Nephron (organoid): ENCODE data around the gene ZNF512B.

Source experiments
- H3K27ac Mint-ChIP-seq, 3 experiments: 2 replicates each; pipeline ENCODE4 v1.8.0; 2020; ENCODE audit warnings: mixed read lengths in 3 of 3, mild to moderate bottlenecking in 2 of 3, moderate library complexity in 1 of 3
- H3K27me3 Mint-ChIP-seq: 2 replicates; pipeline ENCODE4 v1.8.0; 2021; ENCODE audit warnings: low read depth, mild to moderate bottlenecking, moderate library complexity, mixed read lengths
- H3K36me3 Mint-ChIP-seq: 2 replicates; pipeline ENCODE4 v1.8.0; 2020; ENCODE audit warnings: low read depth, mixed read lengths
- H3K4me1 Mint-ChIP-seq: 2 replicates; pipeline ENCODE4 v1.8.0; 2020; ENCODE audit warnings: mixed read lengths
- H3K4me3 Mint-ChIP-seq, 3 experiments: 2 replicates each; pipeline ENCODE4 v1.8.0; 2020; ENCODE audit warnings: mild to moderate bottlenecking in 3 of 3, mixed read lengths in 3 of 3, moderate library complexity in 2 of 3
- H3K9me3 Mint-ChIP-seq: 2 replicates; pipeline ENCODE4 v1.8.0; 2020; ENCODE audit warnings: mixed read lengths
- TF ChIP-seq, protein P1 (sequence below), 3 experiments: fragments of 200-600 bp; sonication (generic); IDR thresholded peaks; one replicate each; pipeline ENCODE4 v1.5.0; 2021; ENCODE audit warnings: antibody characterized with exemption in 3 of 3; ENCODE audit not compliant: unreplicated experiment in 3 of 3

Gene ZNF512B

GRCh38 chr20:63947638-63948456 is 21.9 kb downstream of the ZNF512B start:
- no peaks in the 10 kb centered on the region for H3K9me3 Mint-ChIP-seq
- peak overlapping the region in 1 of 3 experiments; percentile 42 for H3K4me3 Mint-ChIP-seq
- peak overlapping the region; percentile 77 to 92 (median 84) for H3K27ac Mint-ChIP-seq
- H3K4me1 Mint-ChIP-seq: peaks cover 22% of the 10 kb centered on the region
- no peaks in the 10 kb centered on the region for H3K27me3 Mint-ChIP-seq
- peaks cover 3% of the 10 kb centered on the region for H3K36me3 Mint-ChIP-seq
- TF ChIP-seq, protein P1, sequence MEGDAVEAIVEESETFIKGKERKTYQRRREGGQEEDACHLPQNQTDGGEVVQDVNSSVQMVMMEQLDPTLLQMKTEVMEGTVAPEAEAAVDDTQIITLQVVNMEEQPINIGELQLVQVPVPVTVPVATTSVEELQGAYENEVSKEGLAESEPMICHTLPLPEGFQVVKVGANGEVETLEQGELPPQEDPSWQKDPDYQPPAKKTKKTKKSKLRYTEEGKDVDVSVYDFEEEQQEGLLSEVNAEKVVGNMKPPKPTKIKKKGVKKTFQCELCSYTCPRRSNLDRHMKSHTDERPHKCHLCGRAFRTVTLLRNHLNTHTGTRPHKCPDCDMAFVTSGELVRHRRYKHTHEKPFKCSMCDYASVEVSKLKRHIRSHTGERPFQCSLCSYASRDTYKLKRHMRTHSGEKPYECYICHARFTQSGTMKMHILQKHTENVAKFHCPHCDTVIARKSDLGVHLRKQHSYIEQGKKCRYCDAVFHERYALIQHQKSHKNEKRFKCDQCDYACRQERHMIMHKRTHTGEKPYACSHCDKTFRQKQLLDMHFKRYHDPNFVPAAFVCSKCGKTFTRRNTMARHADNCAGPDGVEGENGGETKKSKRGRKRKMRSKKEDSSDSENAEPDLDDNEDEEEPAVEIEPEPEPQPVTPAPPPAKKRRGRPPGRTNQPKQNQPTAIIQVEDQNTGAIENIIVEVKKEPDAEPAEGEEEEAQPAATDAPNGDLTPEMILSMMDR (IDR thresholded peaks at IDR 0.05; ENCODE audit: unreplicated experiment in 3 of 3): no peak

DNA sequence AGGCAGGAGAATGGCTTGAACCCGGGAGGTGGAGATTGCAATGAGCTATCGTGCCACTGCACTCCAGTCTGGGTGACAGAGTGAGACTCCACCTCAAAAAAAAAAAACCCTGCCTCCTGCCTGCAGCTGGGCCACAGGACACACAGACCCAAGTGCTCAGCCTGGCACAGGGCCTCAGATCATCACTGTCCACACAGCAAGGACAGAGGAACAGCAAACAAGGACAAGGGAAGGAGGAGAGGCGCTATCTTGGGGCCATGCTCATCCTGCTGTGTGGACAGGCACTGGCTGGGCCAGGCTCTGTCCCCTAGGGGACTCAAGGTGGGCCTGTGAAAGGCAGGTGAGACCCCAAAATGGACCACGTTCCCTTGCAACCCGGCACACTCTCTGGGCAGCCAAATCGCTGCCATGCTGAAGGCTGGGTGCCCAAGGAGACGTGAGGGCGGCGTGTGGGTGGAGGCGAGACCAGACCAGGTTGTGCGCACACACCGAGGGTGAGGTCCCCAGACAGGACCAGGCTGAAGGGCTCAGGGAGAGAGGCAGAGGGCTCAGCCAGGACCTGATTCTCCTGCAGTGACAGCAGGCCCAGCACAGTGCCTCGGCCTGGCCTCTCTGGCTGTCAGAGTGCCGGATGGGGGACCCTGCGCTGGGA is 22.6 kb downstream of the ZNF512B start:
- TF ChIP-seq, protein P1 (IDR thresholded peaks at IDR 0.05; ENCODE audit: unreplicated experiment in 3 of 3): no peak
- Mint-ChIP-seq H3K9me3 (no peaks in the 10 kb centered on the region), H3K36me3 (peaks cover 6% of the 10 kb centered on the region), H3K4me3 (no peak overlapping the region), H3K27me3 (no peaks in the 10 kb centered on the region), H3K27ac (peak overlapping the region in 2 of 3 experiments; percentile 29 to 42), H3K4me1 (peaks cover 22% of the 10 kb centered on the region)

- Mint-ChIP-seq H3K27me3 (no peaks in the 10 kb centered on the region), H3K9me3 (no peaks in the 10 kb centered on the region), H3K27ac (no peak overlapping the region), H3K4me1 (peaks cover 22% of the 10 kb centered on the region), H3K36me3 (peaks cover 6% of the 10 kb centered on the region), H3K4me3 (no peak overlapping the region)
- TF ChIP-seq, protein P1 (IDR thresholded peaks at IDR 0.05; ENCODE audit: unreplicated experiment in 3 of 3): no peak
These were observed 23.5 kb downstream of the ZNF512B start for GRCh38 chr20:63945921-63946920.

GRCh38 chr20:63945031-63945658 is 24.6 kb downstream of the ZNF512B start:
- H3K27me3 Mint-ChIP-seq: no peaks in the 10 kb centered on the region
- TF ChIP-seq, protein P1 (IDR thresholded peaks at IDR 0.05; ENCODE audit: unreplicated experiment in 3 of 3): no peak
- peaks cover 22% of the 10 kb centered on the region for H3K4me1 Mint-ChIP-seq
- no peak overlapping the region for H3K4me3 Mint-ChIP-seq
- no peak overlapping the region for H3K27ac Mint-ChIP-seq
- H3K36me3 Mint-ChIP-seq: peaks cover 9% of the 10 kb centered on the region
- no peaks in the 10 kb centered on the region for H3K9me3 Mint-ChIP-seq

- Mint-ChIP-seq H3K27me3 (no peaks in the 10 kb centered on the region), H3K4me1 (peaks cover 13% of the 10 kb centered on the region), H3K4me3 (no peak overlapping the region), H3K9me3 (no peaks in the 10 kb centered on the region), H3K36me3 (peaks cover 9% of the 10 kb centered on the region), H3K27ac (no peak overlapping the region)
- TF ChIP-seq, protein P1 (IDR thresholded peaks at IDR 0.05; ENCODE audit: unreplicated experiment in 3 of 3): no peak
These were observed 25.4 kb downstream of the ZNF512B start for GRCh38 chr20:63944078-63944941.
